T-helper 22 cell (primary cell): ENCODE results near the gene C14orf93.
"Not testable (repeated sequence)": the region's sequence is repeated elsewhere in the genome, so short reads cannot be mapped to it uniquely, and the experiment has no call there.

Source experiments
- DNase-seq: peaks from one replicate; pipeline ENCODE4 v3.0.0-alpha.2; 2020; ENCODE audit warnings: low read depth

C14orf93 gene

GRCh38 chr14:23021434-23021833 lies 11.5 kb upstream of the C14orf93 start:
- no peak for DNase-seq

- DNase-seq = no peak
These were observed 10.5 kb upstream of the C14orf93 start for GRCh38 chr14:23020143-23021128.

GRCh38 chr14:23018107-23018506 lies 8.2 kb upstream of the C14orf93 start:
- DNase-seq = no peak

- no peak for DNase-seq
These were observed 7.1 kb upstream of the C14orf93 start for GRCh38 chr14:23017091-23017490.

- DNase-seq = no peak
These were observed 5.7 kb upstream of the C14orf93 start for GRCh38 chr14:23015618-23016017.

GRCh38 chr14:23013749-23014054 lies 3.8 kb upstream of the C14orf93 start:
- DNase-seq = not testable (repeated sequence)

GRCh38 chr14:23013054-23013748 lies 3.3 kb upstream of the C14orf93 start:
- DNase-seq = no peak

- no peak for DNase-seq
These were observed 432 bp downstream of the C14orf93 start for GRCh38 chr14:23009483-23009938.

- no peak for DNase-seq
These were observed 1.1 kb downstream of the C14orf93 start for GRCh38 chr14:23008831-23009230.

- DNase-seq = peak; percentile 96
These were observed 3.2 kb downstream of the C14orf93 start for GRCh38 chr14:23006544-23007419.

GRCh38 chr14:23006188-23006534 lies 3.8 kb downstream of the C14orf93 start:
- DNase-seq = no peak

GRCh38 chr14:23005451-23006187 lies 4.3 kb downstream of the C14orf93 start:
- no peak for DNase-seq

- DNase-seq = not testable (repeated sequence)
These were observed 5.7 kb downstream of the C14orf93 start for GRCh38 chr14:23004274-23004673.

GRCh38 chr14:23002592-23002991 lies 7.4 kb downstream of the C14orf93 start:
- DNase-seq = no peak

- DNase-seq = no peak
These were observed 9.1 kb downstream of the C14orf93 start for GRCh38 chr14:23000860-23001259.

- DNase-seq = no peak
These were observed 11.5 kb downstream of the C14orf93 start for GRCh38 chr14:22998329-22999012.

GRCh38 chr14:22997676-22998323 lies 12.1 kb downstream of the C14orf93 start:
- DNase-seq = no peak

- DNase-seq = no peak
These were observed 12.9 kb downstream of the C14orf93 start for GRCh38 chr14:22996768-22997654.

- DNase-seq = no peak
These were observed 13.9 kb downstream of the C14orf93 start for GRCh38 chr14:22995889-22996625.
